Keratinocyte (primary cell): ENCODE measurements around the gene GALNT2.

Experiments
- EZH2 ChIP-seq: IDR thresholded peaks from one replicate; pipeline ENCODE4 v1.6.1; 2012; ENCODE audit warnings: inconsistent platforms, mild to moderate bottlenecking, low read length, moderate library complexity
- TF ChIP-seq, protein P1 (sequence below), 3 experiments: IDR thresholded peaks in 1 of 3; conservative IDR thresholded peaks in 1 of 3; optimal IDR thresholded peaks in 1 of 3; 2 replicates in 2 of 3; 3 replicates in 1 of 3; pipeline versions ENCODE3 to v1.5.1; 2011; ENCODE audit warnings: low read length in 3 of 3, mild to moderate bottlenecking in 3 of 3, moderate library complexity in 2 of 3, control low read depth in 1 of 3, inconsistent platforms in 1 of 3; ENCODE audit not compliant: insufficient read depth in 2 of 3; ENCODE audit errors: extremely low read depth in 1 of 3

DNA sequence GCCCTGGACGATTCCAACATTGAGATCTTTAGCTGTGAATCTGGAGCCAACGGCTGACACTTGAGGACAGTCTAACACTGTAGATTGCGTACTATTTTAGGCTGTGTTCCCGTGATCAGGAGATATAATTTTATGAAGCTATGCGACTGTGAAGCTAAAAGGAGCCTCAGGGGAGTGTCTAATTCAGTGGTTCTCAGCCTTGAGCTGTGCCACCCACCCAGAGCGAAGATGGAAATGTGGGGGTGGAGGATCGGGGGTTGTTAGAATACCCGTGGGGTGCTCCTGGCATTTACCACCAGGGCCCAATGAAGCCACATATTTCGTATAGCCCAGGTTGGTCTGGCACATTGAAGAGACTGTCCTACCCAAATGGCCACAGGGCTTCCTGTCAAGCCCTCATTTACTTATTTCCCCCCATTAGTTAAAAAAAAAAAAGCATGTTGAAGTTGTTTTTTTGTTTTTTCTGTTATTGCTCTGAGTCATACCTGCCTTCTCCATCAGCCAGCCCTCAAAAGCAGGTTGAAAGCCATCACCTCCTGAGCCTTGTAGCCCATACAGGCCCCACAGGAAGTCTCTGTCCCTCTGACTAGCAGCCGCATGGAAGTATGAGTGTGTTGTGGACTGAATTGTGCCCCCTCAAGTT, 141.7 kb downstream of the GALNT2 start:
- TF ChIP-seq, protein P1, sequence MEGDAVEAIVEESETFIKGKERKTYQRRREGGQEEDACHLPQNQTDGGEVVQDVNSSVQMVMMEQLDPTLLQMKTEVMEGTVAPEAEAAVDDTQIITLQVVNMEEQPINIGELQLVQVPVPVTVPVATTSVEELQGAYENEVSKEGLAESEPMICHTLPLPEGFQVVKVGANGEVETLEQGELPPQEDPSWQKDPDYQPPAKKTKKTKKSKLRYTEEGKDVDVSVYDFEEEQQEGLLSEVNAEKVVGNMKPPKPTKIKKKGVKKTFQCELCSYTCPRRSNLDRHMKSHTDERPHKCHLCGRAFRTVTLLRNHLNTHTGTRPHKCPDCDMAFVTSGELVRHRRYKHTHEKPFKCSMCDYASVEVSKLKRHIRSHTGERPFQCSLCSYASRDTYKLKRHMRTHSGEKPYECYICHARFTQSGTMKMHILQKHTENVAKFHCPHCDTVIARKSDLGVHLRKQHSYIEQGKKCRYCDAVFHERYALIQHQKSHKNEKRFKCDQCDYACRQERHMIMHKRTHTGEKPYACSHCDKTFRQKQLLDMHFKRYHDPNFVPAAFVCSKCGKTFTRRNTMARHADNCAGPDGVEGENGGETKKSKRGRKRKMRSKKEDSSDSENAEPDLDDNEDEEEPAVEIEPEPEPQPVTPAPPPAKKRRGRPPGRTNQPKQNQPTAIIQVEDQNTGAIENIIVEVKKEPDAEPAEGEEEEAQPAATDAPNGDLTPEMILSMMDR (optimal IDR thresholded peaks at IDR 0.05 in 1 of 3, IDR thresholded peaks at IDR 0.05 in 1 of 3, conservative IDR thresholded peaks at IDR 0.05 in 1 of 3; ENCODE audit: extremely low read depth in 1 of 3, insufficient read depth in 2 of 3, low read length in 3 of 3): no peak
- TF ChIP-seq EZH2: no peak
